ENCODE data around the gene LCN15.

The LCN15 gene

GRCh38 chr9:136738960-136739359 is 25.4 kb downstream of the LCN15 start:
- no peak for DNase-seq

- DNase-seq, result no peak
Observed at GRCh38 chr9:136735812-136736480, 28.4 kb downstream of the LCN15 start.

GRCh38 chr9:136734837-136735496 is 29.4 kb downstream of the LCN15 start:
- no peak for DNase-seq

- no peak for DNase-seq
Observed at GRCh38 chr9:136733611-136734010, 30.7 kb downstream of the LCN15 start.

GRCh38 chr9:136732444-136733178 is 31.7 kb downstream of the LCN15 start:
- DNase-seq, result no peak

GRCh38 chr9:136729926-136730325 is 34.4 kb downstream of the LCN15 start:
- DNase-seq, result no peak

- DNase-seq, result no peak
Observed at GRCh38 chr9:136729144-136729543, 35.2 kb downstream of the LCN15 start.

GRCh38 chr9:136728548-136729123 is 35.7 kb downstream of the LCN15 start:
- DNase-seq, result peak; percentile 80

GRCh38 chr9:136728080-136728547 is 36.2 kb downstream of the LCN15 start:
- DNase-seq, result peak; percentile 99

- peak; percentile 69 for DNase-seq
Observed at GRCh38 chr9:136726631-136727191, 37.6 kb downstream of the LCN15 start.

GRCh38 chr9:136726118-136726517 is 38.2 kb downstream of the LCN15 start:
- DNase-seq, result no peak

- no peak for DNase-seq
Observed at GRCh38 chr9:136725612-136726011, 38.7 kb downstream of the LCN15 start.

GRCh38 chr9:136724772-136725171 is 39.5 kb downstream of the LCN15 start:
- DNase-seq, result no peak

GRCh38 chr9:136723989-136724388 is 40.3 kb downstream of the LCN15 start:
- DNase-seq, result no peak

GRCh38 chr9:136723362-136723976 is 40.8 kb downstream of the LCN15 start:
- peak; percentile 68 for DNase-seq

- no peak for DNase-seq
Observed at GRCh38 chr9:136722969-136723356, 41.4 kb downstream of the LCN15 start.

- peak; percentile 76 for DNase-seq
Observed at GRCh38 chr9:136722093-136722968, 42.0 kb downstream of the LCN15 start.

- peak; percentile 71 for DNase-seq
Observed at GRCh38 chr9:136721339-136722092, 42.8 kb downstream of the LCN15 start.

GRCh38 chr9:136720898-136721338 is 43.4 kb downstream of the LCN15 start:
- DNase-seq, result no peak

GRCh38 chr9:136720251-136720897 is 43.9 kb downstream of the LCN15 start:
- DNase-seq, result peak; percentile 66
